ENCODE results near the gene CHI3L1. TPM values are rescaled to one million over a fixed set of nuclear protein-coding genes. Genes with fewer than 3 reads are reported as not detected.

Gene CHI3L1
- polyA plus RNA-seq, 1 donor: 0.22 TPM

DNA sequence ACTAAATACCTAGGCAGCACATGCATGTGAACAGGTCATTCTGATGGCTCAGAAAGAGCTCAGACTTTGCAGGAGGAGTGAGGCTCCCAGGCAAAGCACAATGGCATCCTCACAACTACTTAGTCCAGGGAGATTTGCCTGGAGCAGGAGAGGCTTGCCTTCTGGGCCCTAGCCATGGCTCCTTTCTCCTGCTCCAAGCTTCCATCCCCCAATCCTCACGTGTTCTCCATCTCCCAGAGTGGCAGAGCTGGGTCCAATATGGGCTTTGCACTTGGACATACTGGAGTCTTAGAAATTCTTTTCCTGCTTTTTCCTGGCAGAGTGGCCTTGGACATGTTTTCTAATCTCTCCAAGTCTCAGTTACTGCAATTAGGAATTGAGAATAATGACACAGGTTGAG, 26.7 kb downstream of the CHI3L1 start:
- Histone ChIP-seq H3K9me3 (ENCODE audit: control insufficient read depth, low read depth, low read length) (no peaks in the 10 kb centered on the region), H3K4me1 (ENCODE audit: control insufficient read depth, insufficient read depth, low read length) (peaks cover 18% of the 10 kb centered on the region), H3K27me3 (ENCODE audit: control insufficient read depth, insufficient read depth, low read length) (peaks cover 2% of the 10 kb centered on the region), H3K36me3 (ENCODE audit: control insufficient read depth, insufficient read depth, low read length) (no peaks in the 10 kb centered on the region), H3K4me3 (ENCODE audit: low read length) (no peak overlapping the region), H3K27ac (ENCODE audit: low read length) (no peak overlapping the region)
- no peak for DNase-seq
- 50% methylated on average over 1 of the region's 1 CpG for WGBS (ENCODE audit: insufficient coverage, low lambda C conversion rate)

DNA sequence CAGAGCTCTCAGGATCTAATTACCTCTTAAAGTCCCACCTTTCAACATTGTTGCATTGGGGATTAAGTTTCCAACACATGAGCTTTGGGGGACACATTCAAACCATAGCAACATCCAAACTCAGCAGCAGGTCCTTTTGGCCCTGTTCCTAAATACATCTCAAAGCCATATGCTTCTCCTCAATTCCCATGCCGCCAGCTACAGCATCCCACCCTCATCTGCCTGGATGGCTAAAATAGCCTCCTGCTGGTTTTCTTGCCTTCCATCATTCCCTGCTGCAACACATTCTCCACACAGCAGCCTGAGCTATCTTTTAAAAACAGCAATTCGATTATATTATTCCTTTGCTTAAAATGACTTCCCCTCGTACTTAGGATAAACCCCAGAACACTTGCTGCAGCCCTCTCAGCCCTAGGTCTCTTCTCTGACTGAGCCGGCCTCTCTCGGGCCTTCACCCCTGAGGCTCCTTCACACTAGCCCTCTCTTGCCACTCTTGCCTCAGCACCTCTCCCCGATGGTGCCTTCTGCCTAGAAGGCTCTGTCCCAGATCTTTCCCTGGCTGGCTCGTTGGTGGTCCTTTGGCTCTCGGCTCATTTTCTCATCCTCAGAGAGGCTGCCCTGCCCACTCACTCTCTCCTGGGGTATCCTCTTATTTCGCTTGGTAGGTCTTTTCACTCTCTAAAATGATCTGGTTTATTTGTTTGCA, 27.4 kb downstream of the CHI3L1 start:
- H3K27me3 ChIP-seq (ENCODE audit: control insufficient read depth, insufficient read depth, low read length): peaks cover 2% of the 10 kb centered on the region
- H3K4me1 ChIP-seq (ENCODE audit: control insufficient read depth, insufficient read depth, low read length): peaks cover 18% of the 10 kb centered on the region
- WGBS (ENCODE audit: insufficient coverage, low lambda C conversion rate): no CpG with 5 or more reads among the region's 9 CpGs
- no peak overlapping the region for H3K27ac ChIP-seq (ENCODE audit: low read length)
- H3K4me3 ChIP-seq (ENCODE audit: low read length): no peak overlapping the region
- no peaks in the 10 kb centered on the region for H3K9me3 ChIP-seq (ENCODE audit: control insufficient read depth, low read depth, low read length)
- no peak for DNase-seq
- no peaks in the 10 kb centered on the region for H3K36me3 ChIP-seq (ENCODE audit: control insufficient read depth, insufficient read depth, low read length)

DNA sequence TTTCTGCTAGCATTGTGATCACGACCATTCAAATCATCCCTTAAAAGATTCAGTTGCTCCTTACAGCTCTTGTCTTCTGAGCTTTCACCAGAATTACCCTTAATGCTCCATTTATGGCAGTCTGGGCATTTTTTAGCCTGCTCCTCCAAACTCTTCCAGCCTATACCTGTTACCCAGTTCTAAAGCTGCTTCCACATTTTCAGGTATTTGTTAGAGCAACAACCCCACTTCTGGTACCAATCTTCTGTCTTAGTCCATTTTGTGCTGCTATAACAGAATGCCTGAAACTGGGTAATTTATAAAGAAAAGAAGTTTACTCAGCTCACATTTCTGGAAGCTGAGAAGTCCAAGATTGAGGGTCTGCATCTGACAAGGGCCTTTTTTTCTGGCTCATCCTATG, 28.1 kb downstream of the CHI3L1 start:
- WGBS (ENCODE audit: insufficient coverage, low lambda C conversion rate): no CpG with 5 or more reads among the region's 1 CpG
- H3K27ac ChIP-seq (ENCODE audit: low read length): no peak overlapping the region
- peaks cover 18% of the 10 kb centered on the region for H3K4me1 ChIP-seq (ENCODE audit: control insufficient read depth, insufficient read depth, low read length)
- no peak for DNase-seq
- no peaks in the 10 kb centered on the region for H3K36me3 ChIP-seq (ENCODE audit: control insufficient read depth, insufficient read depth, low read length)
- no peaks in the 10 kb centered on the region for H3K9me3 ChIP-seq (ENCODE audit: control insufficient read depth, low read depth, low read length)
- H3K4me3 ChIP-seq (ENCODE audit: low read length): no peak overlapping the region
- peaks cover 2% of the 10 kb centered on the region for H3K27me3 ChIP-seq (ENCODE audit: control insufficient read depth, insufficient read depth, low read length)

DNA sequence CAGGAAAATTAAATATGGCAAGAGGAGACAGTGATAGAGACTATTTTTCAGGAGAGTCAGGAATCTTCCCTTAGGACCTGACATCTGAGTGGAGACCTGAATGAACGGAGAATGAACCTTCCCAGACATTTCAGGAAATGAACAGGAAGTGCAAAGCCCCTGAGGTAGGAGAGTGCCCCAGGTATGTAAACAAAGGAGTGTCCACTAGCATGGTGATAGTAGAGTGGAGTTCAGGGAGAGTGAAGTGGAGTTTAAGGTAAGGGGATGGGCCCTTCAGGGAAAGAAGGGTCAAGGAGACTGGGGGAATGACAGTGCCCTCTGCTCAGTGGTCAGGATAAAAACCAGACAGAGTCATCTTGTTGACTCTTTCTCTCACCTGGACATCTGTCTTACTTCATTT, 30.2 kb downstream of the CHI3L1 start:
- Histone ChIP-seq H3K27ac (ENCODE audit: low read length) (no peak overlapping the region), H3K9me3 (ENCODE audit: control insufficient read depth, low read depth, low read length) (no peaks in the 10 kb centered on the region), H3K36me3 (ENCODE audit: control insufficient read depth, insufficient read depth, low read length) (no peaks in the 10 kb centered on the region), H3K27me3 (ENCODE audit: control insufficient read depth, insufficient read depth, low read length) (no peaks in the 10 kb centered on the region), H3K4me3 (ENCODE audit: low read length) (no peak overlapping the region), H3K4me1 (ENCODE audit: control insufficient read depth, insufficient read depth, low read length) (peaks cover 18% of the 10 kb centered on the region)
- no CpG with 5 or more reads among the region's 1 CpG for WGBS (ENCODE audit: insufficient coverage, low lambda C conversion rate)
- DNase-seq: peak in 1 of 2 donors; percentile 38

DNA sequence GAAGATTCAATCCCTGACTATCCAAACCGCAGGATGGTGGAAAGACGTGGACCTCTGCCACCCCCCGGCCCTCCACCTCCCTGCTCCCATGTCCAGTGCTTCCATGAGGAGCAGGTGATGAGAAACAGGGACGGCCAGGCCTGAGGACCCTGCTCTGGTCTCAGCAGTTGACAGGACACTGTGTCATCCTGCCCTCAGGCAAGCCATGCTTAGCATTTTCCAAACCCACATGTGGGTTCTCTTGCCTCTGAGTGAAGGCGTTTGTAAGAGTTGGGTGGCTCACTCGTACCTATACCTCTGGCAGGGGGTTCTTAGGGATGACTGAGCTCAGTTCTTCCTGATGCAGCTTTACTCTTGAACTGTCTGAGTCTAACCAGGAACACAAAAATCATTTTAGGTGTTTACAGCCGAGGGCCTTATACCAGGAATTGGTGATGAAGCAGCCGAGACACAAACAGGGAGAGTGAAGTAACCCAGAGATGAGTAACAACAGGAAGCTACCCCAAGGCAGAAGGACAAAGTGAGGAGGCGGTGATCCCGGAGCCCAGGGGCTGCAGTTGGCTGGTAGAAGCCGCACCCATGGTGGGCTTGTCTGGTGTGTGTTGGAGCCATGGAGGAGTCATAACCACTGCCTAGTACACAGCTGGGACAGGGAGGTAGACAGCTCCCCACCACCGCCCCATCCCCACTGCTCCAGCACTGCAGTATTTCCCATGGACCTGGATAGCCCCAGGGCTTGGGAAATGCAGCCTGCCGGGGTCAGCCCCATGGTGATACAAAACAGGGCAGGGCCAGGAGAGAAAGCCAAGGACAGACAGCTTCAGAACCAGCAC, 32.3 kb downstream of the CHI3L1 start:
- WGBS (ENCODE audit: insufficient coverage, low lambda C conversion rate): no CpG with 5 or more reads among the region's 13 CpGs
- H3K36me3 ChIP-seq (ENCODE audit: control insufficient read depth, insufficient read depth, low read length): no peaks in the 10 kb centered on the region
- DNase-seq: no peak
- H3K4me1 ChIP-seq (ENCODE audit: control insufficient read depth, insufficient read depth, low read length): peaks cover 18% of the 10 kb centered on the region
- no peak overlapping the region for H3K27ac ChIP-seq (ENCODE audit: low read length)
- H3K27me3 ChIP-seq (ENCODE audit: control insufficient read depth, insufficient read depth, low read length): no peaks in the 10 kb centered on the region
- no peak overlapping the region for H3K4me3 ChIP-seq (ENCODE audit: low read length)
- no peaks in the 10 kb centered on the region for H3K9me3 ChIP-seq (ENCODE audit: control insufficient read depth, low read depth, low read length)

DNA sequence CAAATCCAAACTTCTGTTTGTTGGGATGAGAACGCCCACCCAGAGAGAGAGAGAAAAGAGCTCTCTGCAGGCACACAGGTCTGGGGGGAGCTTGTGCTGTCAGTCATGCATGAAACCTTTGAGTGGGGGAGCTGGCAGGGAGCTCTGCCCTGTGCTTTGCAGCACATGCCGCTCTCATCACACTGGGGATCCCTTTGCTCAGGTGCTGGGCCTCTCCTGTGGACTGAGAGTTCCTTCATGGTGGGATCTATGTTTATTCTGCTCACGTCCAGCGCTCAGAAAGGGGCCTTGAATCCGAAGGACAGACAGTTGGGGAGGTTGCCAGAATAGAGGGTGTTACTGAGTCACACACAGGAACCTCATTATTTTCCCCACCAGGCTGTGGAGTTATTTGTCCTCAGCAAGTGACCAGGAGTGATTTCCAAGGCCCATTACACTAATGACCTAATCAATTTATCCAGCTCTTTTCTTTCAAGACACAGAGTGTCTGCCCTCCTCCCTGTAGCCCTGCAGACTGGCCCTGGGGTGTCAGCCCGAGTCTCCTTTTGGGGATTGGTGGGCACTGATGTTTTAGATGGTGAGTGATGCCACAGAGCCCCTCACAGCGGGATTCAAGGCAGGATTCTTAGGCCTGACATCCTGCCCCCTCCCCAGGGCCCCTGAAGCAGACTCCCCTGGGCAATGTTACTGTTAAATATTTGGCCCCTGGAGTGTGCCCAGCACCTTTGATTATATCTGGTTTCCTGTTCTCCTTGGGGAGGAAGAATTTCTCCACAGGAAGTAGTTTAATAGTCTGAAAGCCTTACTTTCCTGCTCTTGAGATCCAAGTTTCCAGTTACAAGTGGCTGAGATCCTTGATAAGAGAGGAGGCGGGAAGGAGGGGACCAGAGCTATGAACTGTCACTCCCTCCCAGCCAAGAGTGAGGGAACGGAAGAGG, 33.2 kb downstream of the CHI3L1 start:
- H3K9me3 ChIP-seq (ENCODE audit: control insufficient read depth, low read depth, low read length): no peaks in the 10 kb centered on the region
- H3K27ac ChIP-seq (ENCODE audit: low read length): no peak overlapping the region
- H3K27me3 ChIP-seq (ENCODE audit: control insufficient read depth, insufficient read depth, low read length): no peaks in the 10 kb centered on the region
- H3K4me3 ChIP-seq (ENCODE audit: low read length): no peak overlapping the region
- no peaks in the 10 kb centered on the region for H3K36me3 ChIP-seq (ENCODE audit: control insufficient read depth, insufficient read depth, low read length)
- DNase-seq: no peak
- H3K4me1 ChIP-seq (ENCODE audit: control insufficient read depth, insufficient read depth, low read length): peaks cover 18% of the 10 kb centered on the region
- 70% methylated on average over 2 of the region's 9 CpGs for WGBS (ENCODE audit: insufficient coverage, low lambda C conversion rate)

DNA sequence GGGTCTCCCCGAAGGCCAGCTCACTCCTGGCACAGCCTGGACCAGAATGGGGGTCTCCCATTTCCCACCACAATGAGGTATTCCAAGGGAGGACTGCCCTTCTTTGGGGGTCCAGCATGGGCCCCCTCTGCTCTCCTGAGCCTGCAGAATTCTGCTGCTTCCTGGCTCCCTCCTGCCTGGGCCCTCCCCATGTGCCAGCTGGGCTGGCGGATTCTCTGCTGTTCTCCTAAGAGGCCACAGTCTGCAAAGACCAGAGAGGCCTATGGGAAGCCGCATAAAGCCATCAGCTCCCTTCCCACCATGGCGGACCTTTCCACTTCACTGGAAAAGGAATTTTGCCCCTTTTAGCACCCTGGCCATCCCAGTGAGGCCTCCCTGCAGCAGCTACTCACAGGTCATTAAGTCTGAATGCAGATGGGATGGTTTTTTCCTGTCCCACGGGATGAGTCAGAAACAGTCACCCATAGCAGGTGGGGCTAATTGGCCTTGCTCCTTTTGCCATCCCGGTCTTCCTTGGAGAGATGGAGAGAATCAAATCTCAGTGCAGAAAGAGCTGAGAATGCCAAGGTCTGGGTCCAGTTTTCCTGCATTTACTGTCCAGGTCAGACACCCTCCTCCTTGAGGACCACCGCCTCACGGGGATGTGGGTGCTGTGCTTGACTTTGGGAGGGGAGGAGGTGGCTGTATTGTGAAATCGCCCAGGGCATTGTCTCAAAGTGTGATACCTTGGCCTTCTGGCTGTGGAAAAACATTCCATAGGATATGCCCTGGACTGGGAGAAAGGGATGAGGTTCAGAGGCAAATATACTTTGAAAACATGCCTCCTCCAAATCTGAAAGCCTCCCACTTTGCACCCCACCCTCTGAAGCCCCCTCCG, 34.1 kb downstream of the CHI3L1 start:
- no CpG with 5 or more reads among the region's 10 CpGs for WGBS (ENCODE audit: insufficient coverage, low lambda C conversion rate)
- no peak for DNase-seq
- H3K36me3 ChIP-seq (ENCODE audit: control insufficient read depth, insufficient read depth, low read length): no peaks in the 10 kb centered on the region
- no peaks in the 10 kb centered on the region for H3K9me3 ChIP-seq (ENCODE audit: control insufficient read depth, low read depth, low read length)
- H3K27ac ChIP-seq (ENCODE audit: low read length): no peak overlapping the region
- H3K4me3 ChIP-seq (ENCODE audit: low read length): no peak overlapping the region
- peaks cover 18% of the 10 kb centered on the region for H3K4me1 ChIP-seq (ENCODE audit: control insufficient read depth, insufficient read depth, low read length)
- no peaks in the 10 kb centered on the region for H3K27me3 ChIP-seq (ENCODE audit: control insufficient read depth, insufficient read depth, low read length)

DNA sequence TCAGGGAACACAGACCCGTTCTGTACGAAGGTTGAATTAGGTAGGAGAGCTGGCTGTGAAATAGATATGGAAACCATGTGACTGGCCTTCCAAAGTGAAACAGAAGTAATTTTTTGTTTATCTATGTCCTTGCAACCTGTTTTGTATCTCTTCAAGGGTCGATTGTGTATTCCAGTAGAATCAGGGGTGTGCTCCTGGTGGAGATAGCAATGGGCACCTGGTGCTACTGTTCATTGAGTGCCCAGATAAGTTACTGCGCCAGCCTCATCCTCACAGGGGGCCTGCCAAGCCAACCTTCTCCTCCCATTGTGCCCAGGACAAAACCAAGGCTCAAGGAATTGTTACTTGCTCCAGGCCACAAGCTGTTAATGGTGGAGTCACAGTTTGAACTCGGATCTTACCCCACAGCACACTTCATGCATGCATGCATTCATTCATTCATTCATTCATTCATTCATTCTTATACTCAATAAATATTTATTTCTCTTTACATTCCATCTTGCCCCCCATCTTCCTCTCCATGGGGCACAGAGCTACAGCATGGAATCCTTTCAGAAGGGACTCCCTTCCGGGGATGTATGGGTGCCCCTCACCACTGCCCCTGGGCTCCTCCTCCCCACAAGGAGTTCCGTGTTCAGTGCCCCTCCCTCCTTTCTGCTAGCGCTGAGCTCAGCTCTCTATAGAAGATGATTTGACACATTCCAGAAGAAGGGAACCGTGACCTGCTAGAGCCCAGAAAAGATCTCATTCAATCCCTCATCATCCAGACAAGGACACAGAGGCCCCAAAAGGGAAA, 34.9 kb downstream of the CHI3L1 start:
- Histone ChIP-seq H3K27me3 (ENCODE audit: control insufficient read depth, insufficient read depth, low read length) (no peaks in the 10 kb centered on the region), H3K36me3 (ENCODE audit: control insufficient read depth, insufficient read depth, low read length) (no peaks in the 10 kb centered on the region), H3K4me3 (ENCODE audit: low read length) (no peak overlapping the region), H3K9me3 (ENCODE audit: control insufficient read depth, low read depth, low read length) (no peaks in the 10 kb centered on the region), H3K27ac (ENCODE audit: low read length) (no peak overlapping the region), H3K4me1 (ENCODE audit: control insufficient read depth, insufficient read depth, low read length) (peaks cover 11% of the 10 kb centered on the region)
- DNase-seq: no peak
- no CpG with 5 or more reads among the region's 9 CpGs for WGBS (ENCODE audit: insufficient coverage, low lambda C conversion rate)
